Measurements from ENCODE around the gene SMAP2.

DNA sequence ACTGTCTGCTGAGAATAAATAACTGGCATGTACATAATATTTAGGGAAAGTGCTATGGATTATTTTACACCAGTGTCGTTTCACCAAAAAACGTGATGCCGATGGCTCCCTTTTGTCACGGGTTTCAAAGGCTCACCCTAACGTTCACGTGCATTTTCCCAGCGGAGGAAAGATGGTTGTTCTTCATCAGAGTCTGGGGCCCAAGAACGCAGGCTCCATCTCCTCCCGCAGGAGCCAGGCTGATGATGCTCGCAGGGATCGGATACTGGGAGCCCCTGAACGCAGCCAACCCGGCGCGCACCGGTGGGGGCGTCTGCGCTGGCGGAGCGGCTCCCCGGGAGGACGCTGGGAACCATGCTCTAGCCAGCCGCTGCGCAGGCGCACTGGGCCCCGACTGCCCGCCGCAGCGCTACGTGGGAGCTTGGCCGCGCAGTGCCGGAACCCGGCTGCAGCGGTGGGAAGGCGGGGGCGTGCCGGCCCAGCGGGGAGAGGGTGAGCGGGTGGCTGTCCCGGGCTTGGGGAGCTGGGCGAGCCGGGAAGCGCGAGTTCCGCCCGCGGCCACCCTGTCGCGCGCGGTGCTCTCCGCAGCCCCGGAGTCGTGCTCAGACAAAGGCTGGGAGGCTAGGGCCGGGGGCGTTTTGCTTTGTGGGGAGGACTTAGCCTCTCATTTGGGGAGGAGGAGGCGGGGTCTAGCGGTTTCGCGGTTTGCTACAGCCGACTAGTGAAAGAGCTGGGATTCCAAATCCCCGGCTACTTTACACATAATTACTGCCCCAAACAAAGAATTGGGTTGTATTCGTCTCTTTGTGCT lies 76.4 kb downstream of the SMAP2 start, which contains the start of gene ZFP69B:
- TF ChIP-seq, protein P1, sequence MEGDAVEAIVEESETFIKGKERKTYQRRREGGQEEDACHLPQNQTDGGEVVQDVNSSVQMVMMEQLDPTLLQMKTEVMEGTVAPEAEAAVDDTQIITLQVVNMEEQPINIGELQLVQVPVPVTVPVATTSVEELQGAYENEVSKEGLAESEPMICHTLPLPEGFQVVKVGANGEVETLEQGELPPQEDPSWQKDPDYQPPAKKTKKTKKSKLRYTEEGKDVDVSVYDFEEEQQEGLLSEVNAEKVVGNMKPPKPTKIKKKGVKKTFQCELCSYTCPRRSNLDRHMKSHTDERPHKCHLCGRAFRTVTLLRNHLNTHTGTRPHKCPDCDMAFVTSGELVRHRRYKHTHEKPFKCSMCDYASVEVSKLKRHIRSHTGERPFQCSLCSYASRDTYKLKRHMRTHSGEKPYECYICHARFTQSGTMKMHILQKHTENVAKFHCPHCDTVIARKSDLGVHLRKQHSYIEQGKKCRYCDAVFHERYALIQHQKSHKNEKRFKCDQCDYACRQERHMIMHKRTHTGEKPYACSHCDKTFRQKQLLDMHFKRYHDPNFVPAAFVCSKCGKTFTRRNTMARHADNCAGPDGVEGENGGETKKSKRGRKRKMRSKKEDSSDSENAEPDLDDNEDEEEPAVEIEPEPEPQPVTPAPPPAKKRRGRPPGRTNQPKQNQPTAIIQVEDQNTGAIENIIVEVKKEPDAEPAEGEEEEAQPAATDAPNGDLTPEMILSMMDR (IDR thresholded peaks at IDR 0.05): peak in 3 of 12 donors; percentile 13 to 40 (median 23)
- TF ChIP-seq POLR2A (IDR thresholded peaks at IDR 0.05): peak in 1 of 2 donors; percentile 66

Measured in heart left ventricle (tissue), 13 donors.